Panc1 (cell line): ENCODE measurements around the gene SLCO3A1. TPM values are rescaled to one million over a fixed set of nuclear protein-coding genes. Genes with fewer than 3 reads are reported as not detected.
"Not testable (repeated sequence)": the region's sequence is repeated elsewhere in the genome, so short reads cannot be mapped to it uniquely, and the experiment has no call there.

ENCODE experiments used
- ATAC-seq: fragments of 200-7000 bp; cut with Tn5 transposase; 2 replicates; pipeline ENCODE4 v1.9.1; 2020; ENCODE audit warnings: mild to moderate bottlenecking, moderate library complexity
- BruUV-seq: library from RNA; stranded (reverse); fragments of 400-500 nt; replicated peaks from 2 replicates; lab custom pipeline; 2021; lab: Mats Ljungman, UMichigan
- CTCF ChIA-PET: fragments of 300-600 bp; sonication (Branson Sonifier 250); formaldehyde crosslinking; loops from one replicate; lab custom pipeline; 2022; ENCODE audit warnings: antibody characterized with exemption; lab: Charles Lee
- POLR2A ChIA-PET: fragments of 300-600 bp; sonication (Branson Sonifier 250); formaldehyde crosslinking; loops from one replicate; lab custom pipeline; 2022; ENCODE audit warnings: antibody characterized with exemption; lab: Charles Lee
- DNase-seq: peaks from one replicate; pipeline ENCODE4 v3.0.0-alpha.2; 2010; ENCODE audit warnings: low read depth, low spot score
- H3K27ac ChIP-seq: 2 replicates; pipeline ENCODE4 v1.5.1; 2011; ENCODE audit warnings: mild to moderate bottlenecking, low read length, inconsistent platforms
- H3K27me3 ChIP-seq: fragments of 200-500 bp; sonication (Bioruptor generic); 2 replicates; pipeline ENCODE4 v1.6.0; 2014; ENCODE audit warnings: low read length, inconsistent platforms; ENCODE audit not compliant: control insufficient read depth, insufficient read depth
- H3K36me3 ChIP-seq: fragments of 200-500 bp; sonication (Bioruptor generic); 2 replicates; pipeline ENCODE4 v1.5.1; 2014; ENCODE audit warnings: inconsistent platforms, mild to moderate bottlenecking, low read length, moderate library complexity; ENCODE audit not compliant: control insufficient read depth, insufficient read depth
- H3K4me1 ChIP-seq: 2 replicates; pipeline ENCODE4 v1.5.1; 2011; ENCODE audit warnings: inconsistent platforms, mild to moderate bottlenecking, low read length, moderate library complexity; ENCODE audit not compliant: control insufficient read depth, insufficient read depth
- H3K4me3 ChIP-seq, 2 experiments: 2 replicates each; pipeline ENCODE4 v1.5.1; 2011 to 2012; ENCODE audit warnings: low read depth in 2 of 2, low read length in 2 of 2, mild to moderate bottlenecking in 2 of 2, inconsistent platforms in 1 of 2, moderate library complexity in 1 of 2
- H3K9me3 ChIP-seq: fragments of 200-500 bp; sonication (Bioruptor generic); 2 replicates; pipeline ENCODE4 v1.5.1; 2014; ENCODE audit warnings: low read depth, mild to moderate bottlenecking, inconsistent platforms, low read length, moderate library complexity; ENCODE audit not compliant: control insufficient read depth, insufficient read depth
- POLR2AphosphoS5 ChIP-seq: IDR thresholded peaks from 2 replicates; pipeline ENCODE4 v1.6.1; 2012; ENCODE audit warnings: mild to moderate bottlenecking, low read depth, low read length, moderate library complexity
- SIN3A ChIP-seq: IDR thresholded peaks from 2 replicates; pipeline ENCODE4 v1.6.1; 2012; ENCODE audit warnings: low read depth, mild to moderate bottlenecking, low read length, moderate library complexity, borderline replicate concordance; ENCODE audit not compliant: insufficient read depth
- TCF7L2 ChIP-seq: IDR thresholded peaks from 2 replicates; pipeline ENCODE4 v1.6.1; 2011; ENCODE audit warnings: mild to moderate bottlenecking, low read depth, low read length, inconsistent platforms
- in situ Hi-C: cut with HindIII; loops from 2 replicates; pipeline ENCODE4 v1.10.0; 2016; ENCODE audit warnings: low sequenced_read_pairs, low pct_unique_long_range_greater_than_20kb
- intact Hi-C: fragments of 100-400 bp; cut with micrococcal nuclease; formaldehyde crosslinking; loops from one replicate; pipeline ENCODE4 v1.10.0; 2022; ENCODE audit not compliant: unreplicated experiment
- total RNA-seq: library from RNA; stranded (reverse); gene quantifications from one replicate; pipeline ENCODE4 v1.2.1, GENCODE V29; 2021; ENCODE audit not compliant: unreplicated experiment
- TF ChIP-seq, protein P1 (sequence below): fragments of 450-650 bp; IDR thresholded peaks from 2 replicates; pipeline ENCODE4 v1.5.1; 2017; ENCODE audit warnings: mild to moderate bottlenecking
- TF ChIP-seq, protein P2 (sequence below), 2 experiments: IDR thresholded peaks; 2 replicates each; pipeline ENCODE4 v1.6.1; 2011 to 2012; ENCODE audit warnings: low read depth in 2 of 2, control low read depth in 1 of 2, low read length in 1 of 2, mild to moderate bottlenecking in 1 of 2, moderate library complexity in 1 of 2; ENCODE audit not compliant: insufficient read depth in 1 of 2

The SLCO3A1 gene
- total RNA-seq, 1 experiment from 2014 or later, result 20.6 TPM

DNA sequence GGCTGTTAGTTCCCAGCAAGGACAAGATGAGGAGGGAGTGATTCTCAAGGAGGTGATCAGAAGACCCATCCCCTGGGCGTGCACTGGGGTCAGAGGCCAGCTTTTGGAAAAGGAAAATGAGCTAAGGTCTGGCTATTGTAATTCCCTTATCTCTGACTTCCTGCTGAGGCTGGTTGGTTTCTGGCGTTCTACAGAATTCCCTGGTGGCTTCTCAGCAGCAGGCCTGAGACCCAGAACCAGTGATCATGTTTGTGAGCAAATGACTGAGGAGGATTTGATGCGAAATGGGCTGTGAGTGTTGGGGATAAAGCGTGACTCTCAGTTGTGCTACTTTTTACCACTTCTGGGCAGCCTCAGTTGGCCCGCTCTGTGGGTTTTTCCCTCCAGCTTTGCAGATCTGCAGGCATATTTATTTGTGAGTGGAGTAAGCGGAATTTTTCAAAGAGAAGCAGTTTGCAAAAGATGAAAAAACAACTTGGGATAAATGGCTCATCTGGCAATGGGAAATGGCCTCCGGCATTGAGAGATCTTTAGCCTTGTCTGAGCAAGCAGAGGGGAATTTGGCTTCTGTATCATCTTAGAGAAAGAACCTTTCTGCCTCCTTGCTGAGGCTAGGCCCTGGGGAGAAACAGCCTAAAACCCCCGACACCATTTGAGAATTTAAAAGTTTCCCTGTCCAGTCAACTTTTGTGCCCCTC lies 102.7 kb downstream of the SLCO3A1 start:
- H3K36me3 ChIP-seq, result no peaks in the 10 kb centered on the region
- 0 out of 2 replicates have a peak, but pooled peaks cover 3% of the 10 kb centered on the region for H3K4me1 ChIP-seq
- H3K9me3 ChIP-seq, result no peaks in the 10 kb centered on the region
- CTCF ChIA-PET, result interaction anchor here (0.9 kb wide), 1 partner anchor 15 kb away, joined by 5 read pairs; no protein-coding TSS in a partner anchor
- no peak overlapping the region for H3K4me3 ChIP-seq
- POLR2A ChIA-PET, result no interaction called here
- no peak for DNase-seq
- intact Hi-C loops, result no loop called here
- no peak for TF ChIP-seq SIN3A
- TF ChIP-seq, protein P1, sequence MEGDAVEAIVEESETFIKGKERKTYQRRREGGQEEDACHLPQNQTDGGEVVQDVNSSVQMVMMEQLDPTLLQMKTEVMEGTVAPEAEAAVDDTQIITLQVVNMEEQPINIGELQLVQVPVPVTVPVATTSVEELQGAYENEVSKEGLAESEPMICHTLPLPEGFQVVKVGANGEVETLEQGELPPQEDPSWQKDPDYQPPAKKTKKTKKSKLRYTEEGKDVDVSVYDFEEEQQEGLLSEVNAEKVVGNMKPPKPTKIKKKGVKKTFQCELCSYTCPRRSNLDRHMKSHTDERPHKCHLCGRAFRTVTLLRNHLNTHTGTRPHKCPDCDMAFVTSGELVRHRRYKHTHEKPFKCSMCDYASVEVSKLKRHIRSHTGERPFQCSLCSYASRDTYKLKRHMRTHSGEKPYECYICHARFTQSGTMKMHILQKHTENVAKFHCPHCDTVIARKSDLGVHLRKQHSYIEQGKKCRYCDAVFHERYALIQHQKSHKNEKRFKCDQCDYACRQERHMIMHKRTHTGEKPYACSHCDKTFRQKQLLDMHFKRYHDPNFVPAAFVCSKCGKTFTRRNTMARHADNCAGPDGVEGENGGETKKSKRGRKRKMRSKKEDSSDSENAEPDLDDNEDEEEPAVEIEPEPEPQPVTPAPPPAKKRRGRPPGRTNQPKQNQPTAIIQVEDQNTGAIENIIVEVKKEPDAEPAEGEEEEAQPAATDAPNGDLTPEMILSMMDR, result no peak
- TF ChIP-seq POLR2AphosphoS5, result no peak
- peak; percentile 56; the same call in 1 of the 2 replicates for ATAC-seq
- BruUV-seq, result no TSS peak
- H3K27me3 ChIP-seq, result no peaks in the 10 kb centered on the region
- H3K27ac ChIP-seq, result no peak overlapping the region
- in situ Hi-C loops, result no loop called here

DNA sequence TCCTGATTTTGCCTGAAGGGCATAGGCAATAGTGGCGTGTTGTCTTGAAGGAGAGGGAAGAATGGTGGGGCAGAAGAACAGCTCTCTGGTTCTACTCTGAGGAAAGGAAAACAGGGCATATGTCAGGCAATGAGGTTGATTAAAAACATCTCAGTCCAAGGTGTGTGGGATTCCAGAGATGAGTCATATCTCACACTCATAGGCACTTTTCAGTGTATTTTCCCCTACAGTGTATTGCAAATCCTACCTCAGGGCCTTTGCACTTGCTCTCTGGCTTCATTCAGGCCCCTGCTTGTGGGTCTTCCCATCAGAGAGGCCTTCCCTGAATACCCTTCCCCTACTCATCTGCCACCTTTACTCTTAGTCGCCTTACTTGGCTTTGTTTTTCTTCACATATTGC lies 107.8 kb downstream of the SLCO3A1 start:
- BruUV-seq, result no TSS peak
- no peak for DNase-seq
- intact Hi-C loops, result no loop called here

GRCh38 chr15:91963747-91964146 lies 110.2 kb downstream of the SLCO3A1 start:
- H3K36me3 ChIP-seq, BruUV-seq, intact Hi-C loops, H3K27ac ChIP-seq, H3K4me3 ChIP-seq, H3K27me3 ChIP-seq, ATAC-seq, CTCF ChIA-PET, DNase-seq, in situ Hi-C loops, H3K9me3 ChIP-seq, H3K4me1 ChIP-seq: not testable (repeated sequence)
- POLR2A ChIA-PET, result interaction anchor here (0.6 kb wide), 1 partner anchor 73 kb away, joined by 3 read pairs; no protein-coding TSS in a partner anchor

More for the DNA sequence above, 107.8 kb downstream of the SLCO3A1 start:
- TF ChIP-seq TCF7L2 (no peak), SIN3A (no peak), POLR2AphosphoS5 (no peak)
- TF ChIP-seq, protein P2, sequence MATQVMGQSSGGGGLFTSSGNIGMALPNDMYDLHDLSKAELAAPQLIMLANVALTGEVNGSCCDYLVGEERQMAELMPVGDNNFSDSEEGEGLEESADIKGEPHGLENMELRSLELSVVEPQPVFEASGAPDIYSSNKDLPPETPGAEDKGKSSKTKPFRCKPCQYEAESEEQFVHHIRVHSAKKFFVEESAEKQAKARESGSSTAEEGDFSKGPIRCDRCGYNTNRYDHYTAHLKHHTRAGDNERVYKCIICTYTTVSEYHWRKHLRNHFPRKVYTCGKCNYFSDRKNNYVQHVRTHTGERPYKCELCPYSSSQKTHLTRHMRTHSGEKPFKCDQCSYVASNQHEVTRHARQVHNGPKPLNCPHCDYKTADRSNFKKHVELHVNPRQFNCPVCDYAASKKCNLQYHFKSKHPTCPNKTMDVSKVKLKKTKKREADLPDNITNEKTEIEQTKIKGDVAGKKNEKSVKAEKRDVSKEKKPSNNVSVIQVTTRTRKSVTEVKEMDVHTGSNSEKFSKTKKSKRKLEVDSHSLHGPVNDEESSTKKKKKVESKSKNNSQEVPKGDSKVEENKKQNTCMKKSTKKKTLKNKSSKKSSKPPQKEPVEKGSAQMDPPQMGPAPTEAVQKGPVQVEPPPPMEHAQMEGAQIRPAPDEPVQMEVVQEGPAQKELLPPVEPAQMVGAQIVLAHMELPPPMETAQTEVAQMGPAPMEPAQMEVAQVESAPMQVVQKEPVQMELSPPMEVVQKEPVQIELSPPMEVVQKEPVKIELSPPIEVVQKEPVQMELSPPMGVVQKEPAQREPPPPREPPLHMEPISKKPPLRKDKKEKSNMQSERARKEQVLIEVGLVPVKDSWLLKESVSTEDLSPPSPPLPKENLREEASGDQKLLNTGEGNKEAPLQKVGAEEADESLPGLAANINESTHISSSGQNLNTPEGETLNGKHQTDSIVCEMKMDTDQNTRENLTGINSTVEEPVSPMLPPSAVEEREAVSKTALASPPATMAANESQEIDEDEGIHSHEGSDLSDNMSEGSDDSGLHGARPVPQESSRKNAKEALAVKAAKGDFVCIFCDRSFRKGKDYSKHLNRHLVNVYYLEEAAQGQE (IDR thresholded peaks at IDR 0.05; ENCODE audit: insufficient read depth in 1 of 2, low read depth in 2 of 2, low read length in 1 of 2), result no peak
- TF ChIP-seq, protein P1, result no peak
- H3K36me3 ChIP-seq, result no peaks in the 10 kb centered on the region
- in situ Hi-C loops, result no loop called here
- no peaks in the 10 kb centered on the region for H3K27me3 ChIP-seq
- no peak for ATAC-seq
- no peak overlapping the region for H3K27ac ChIP-seq
- no peak overlapping the region for H3K4me3 ChIP-seq
- POLR2A ChIA-PET, result no interaction called here
- H3K4me1 ChIP-seq, result no peaks in the 10 kb centered on the region
- H3K9me3 ChIP-seq, result no peaks in the 10 kb centered on the region
- CTCF ChIA-PET, result no interaction called here
